ENCODE measurements around the gene MTAP. TPM values are rescaled to one million over a fixed set of nuclear protein-coding genes. Genes with fewer than 3 reads are reported as not detected.

MTAP gene
- total and polyA plus RNA-seq, 9 of the 15 experiments (the other 6 are each of a cell fraction or from before 2014, with no cell fraction given) = 0.07 TPM; not detected in 8

GRCh38 chr9:21770871-21771560, 31.4 kb upstream of the MTAP start:
- Histone ChIP-seq H3K27me3 (ENCODE audit: control insufficient read depth in 2 of 2, insufficient read depth in 2 of 2, low read length in 2 of 2) (no peaks in the 10 kb centered on the region), H3K4me1 (replicated peaks in 1 of 2; ENCODE audit: control insufficient read depth in 2 of 2, insufficient read depth in 2 of 2, low read length in 2 of 2) (no peaks in the 10 kb centered on the region), H3K9ac (ENCODE audit: insufficient read depth in 1 of 2, low read depth in 2 of 2, low read length in 2 of 2) (no peak overlapping the region), H3K36me3 (ENCODE audit: control insufficient read depth, insufficient read depth, low read length) (no peaks in the 10 kb centered on the region), H3K9me3 (replicated peaks; ENCODE audit: control insufficient read depth, insufficient read depth, low read depth, low read length) (no peaks in the 10 kb centered on the region), H3K79me2 (ENCODE audit: control insufficient read depth, insufficient read depth, low read length) (no peaks in the 10 kb centered on the region), H4K20me1 (replicated peaks; ENCODE audit: control insufficient read depth, insufficient read depth, low read length) (no peaks in the 10 kb centered on the region), H3K9me1 (ENCODE audit: control insufficient read depth, insufficient read depth, low read length) (no peaks in the 10 kb centered on the region), H3K4me3 (no peak overlapping the region), H3K27ac (ENCODE audit: extremely low read depth, low read depth, low read length) (no peak overlapping the region), H2AFZ (ENCODE audit: low read depth, low read length) (no peak overlapping the region), H3K4me2 (ENCODE audit: insufficient read depth, low read length) (no peak overlapping the region)
- FAIRE-seq (no peak), DNase-seq (ENCODE audit: extremely low read depth in 1 of 4, low spot score in 3 of 4) (no peak), ATAC-seq (no peak)
- in situ Hi-C loops (cut with MboI) = no loop called here
- TF ChIP-seq CLOCK (CRISPR knock-in tag; IDR thresholded peaks at IDR 0.05; ENCODE audit: borderline replicate concordance) = no peak
- no peak for TF ChIP-seq ZNF740 (CRISPR knock-in tag; IDR thresholded peaks at IDR 0.05)
- no peak for TF ChIP-seq ZNF740 (tag; IDR thresholded peaks at IDR 0.05)
- TF ChIP-seq ZNF449 (CRISPR knock-in tag; IDR thresholded peaks at IDR 0.05) = no peak
- TF ChIP-seq, protein P1, sequence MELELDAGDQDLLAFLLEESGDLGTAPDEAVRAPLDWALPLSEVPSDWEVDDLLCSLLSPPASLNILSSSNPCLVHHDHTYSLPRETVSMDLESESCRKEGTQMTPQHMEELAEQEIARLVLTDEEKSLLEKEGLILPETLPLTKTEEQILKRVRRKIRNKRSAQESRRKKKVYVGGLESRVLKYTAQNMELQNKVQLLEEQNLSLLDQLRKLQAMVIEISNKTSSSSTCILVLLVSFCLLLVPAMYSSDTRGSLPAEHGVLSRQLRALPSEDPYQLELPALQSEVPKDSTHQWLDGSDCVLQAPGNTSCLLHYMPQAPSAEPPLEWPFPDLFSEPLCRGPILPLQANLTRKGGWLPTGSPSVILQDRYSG (tag; conservative IDR thresholded peaks at IDR 0.05; ENCODE audit: low read depth) = no peak
- TF ChIP-seq SMARCB1 (IDR thresholded peaks at IDR 0.05; ENCODE audit: insufficient read length, low read depth) = no peak
- no peak for TF ChIP-seq ZNF184 (CRISPR knock-in tag; IDR thresholded peaks at IDR 0.05)
- no peak for TF ChIP-seq ZNF764 (CRISPR knock-in tag; IDR thresholded peaks at IDR 0.05; ENCODE audit: low read depth)
- no peak for TF ChIP-seq TRIM28 (IDR thresholded peaks at IDR 0.05)
- CTCF ChIA-PET (ENCODE audit: low intra/inter-chr PET ratio) = no interaction called here
- intact Hi-C loops (cut with micrococcal nuclease) = no loop called here
- POLR2A ChIA-PET = no interaction called here
- BruUV-seq (replicated peaks) = no TSS peak
- no CpG with 5 or more reads among the region's 1 CpG for WGBS (ENCODE audit: insufficient coverage, low coverage, missing lambda C conversion rate)
